ENCODE data around the gene FAM174B.

DNA sequence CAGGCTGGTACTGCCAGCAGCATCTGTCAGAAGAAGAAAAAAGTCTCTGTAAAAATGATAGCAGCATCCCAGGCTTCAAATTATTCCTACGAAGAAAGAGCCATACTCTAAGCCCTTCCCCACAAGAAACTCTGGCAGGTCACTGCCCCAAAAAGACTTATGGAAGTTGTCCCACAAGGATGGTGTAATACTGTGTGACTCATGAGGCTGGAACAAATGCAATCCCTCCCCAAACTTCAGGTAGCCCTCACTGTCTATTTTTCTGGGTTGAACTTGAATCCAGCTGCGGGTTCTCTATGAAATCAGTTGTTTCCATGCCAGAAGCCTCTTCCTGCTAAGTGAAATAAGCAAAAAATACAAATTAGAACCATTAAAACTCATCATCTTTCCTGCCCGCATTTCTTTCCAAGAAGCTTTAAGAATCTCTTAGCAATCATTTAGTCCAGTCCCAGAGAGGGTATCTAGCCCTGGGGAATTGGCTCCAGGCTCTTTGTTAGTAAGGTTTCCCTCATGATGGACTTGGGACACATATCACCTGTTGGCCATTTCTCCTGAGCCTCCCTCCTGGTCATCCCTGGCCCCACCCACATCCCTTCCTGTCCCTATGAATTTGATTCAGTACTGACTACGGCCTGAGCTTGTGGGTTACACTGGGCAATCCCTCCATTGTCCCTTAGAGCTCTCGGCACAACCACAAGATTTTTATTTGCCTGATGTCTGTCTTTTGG is 51.7 kb downstream of the FAM174B start:
- TF ChIP-seq, protein P1, sequence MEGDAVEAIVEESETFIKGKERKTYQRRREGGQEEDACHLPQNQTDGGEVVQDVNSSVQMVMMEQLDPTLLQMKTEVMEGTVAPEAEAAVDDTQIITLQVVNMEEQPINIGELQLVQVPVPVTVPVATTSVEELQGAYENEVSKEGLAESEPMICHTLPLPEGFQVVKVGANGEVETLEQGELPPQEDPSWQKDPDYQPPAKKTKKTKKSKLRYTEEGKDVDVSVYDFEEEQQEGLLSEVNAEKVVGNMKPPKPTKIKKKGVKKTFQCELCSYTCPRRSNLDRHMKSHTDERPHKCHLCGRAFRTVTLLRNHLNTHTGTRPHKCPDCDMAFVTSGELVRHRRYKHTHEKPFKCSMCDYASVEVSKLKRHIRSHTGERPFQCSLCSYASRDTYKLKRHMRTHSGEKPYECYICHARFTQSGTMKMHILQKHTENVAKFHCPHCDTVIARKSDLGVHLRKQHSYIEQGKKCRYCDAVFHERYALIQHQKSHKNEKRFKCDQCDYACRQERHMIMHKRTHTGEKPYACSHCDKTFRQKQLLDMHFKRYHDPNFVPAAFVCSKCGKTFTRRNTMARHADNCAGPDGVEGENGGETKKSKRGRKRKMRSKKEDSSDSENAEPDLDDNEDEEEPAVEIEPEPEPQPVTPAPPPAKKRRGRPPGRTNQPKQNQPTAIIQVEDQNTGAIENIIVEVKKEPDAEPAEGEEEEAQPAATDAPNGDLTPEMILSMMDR (IDR thresholded peaks at IDR 0.05) = no peak
- TF ChIP-seq POLR2A (IDR thresholded peaks at IDR 0.05) (no peak), EP300 (IDR thresholded peaks at IDR 0.05) (no peak), POLR2AphosphoS5 (IDR thresholded peaks at IDR 0.05) (no peak)
